DMS114 treated with DMSO at 0.1 percent for 48 hours (cell line): ENCODE data around the gene PLEKHG4B.

Source experiments
- DNase-seq: peaks from one replicate; lab custom pipeline; 2025; ENCODE audit not compliant: unreplicated experiment; lab: John Stamatoyannopoulos, UW

Gene PLEKHG4B

GRCh38 chr5:75331-76320, 16.3 kb upstream of the PLEKHG4B start:
- no peak for DNase-seq

DNA sequence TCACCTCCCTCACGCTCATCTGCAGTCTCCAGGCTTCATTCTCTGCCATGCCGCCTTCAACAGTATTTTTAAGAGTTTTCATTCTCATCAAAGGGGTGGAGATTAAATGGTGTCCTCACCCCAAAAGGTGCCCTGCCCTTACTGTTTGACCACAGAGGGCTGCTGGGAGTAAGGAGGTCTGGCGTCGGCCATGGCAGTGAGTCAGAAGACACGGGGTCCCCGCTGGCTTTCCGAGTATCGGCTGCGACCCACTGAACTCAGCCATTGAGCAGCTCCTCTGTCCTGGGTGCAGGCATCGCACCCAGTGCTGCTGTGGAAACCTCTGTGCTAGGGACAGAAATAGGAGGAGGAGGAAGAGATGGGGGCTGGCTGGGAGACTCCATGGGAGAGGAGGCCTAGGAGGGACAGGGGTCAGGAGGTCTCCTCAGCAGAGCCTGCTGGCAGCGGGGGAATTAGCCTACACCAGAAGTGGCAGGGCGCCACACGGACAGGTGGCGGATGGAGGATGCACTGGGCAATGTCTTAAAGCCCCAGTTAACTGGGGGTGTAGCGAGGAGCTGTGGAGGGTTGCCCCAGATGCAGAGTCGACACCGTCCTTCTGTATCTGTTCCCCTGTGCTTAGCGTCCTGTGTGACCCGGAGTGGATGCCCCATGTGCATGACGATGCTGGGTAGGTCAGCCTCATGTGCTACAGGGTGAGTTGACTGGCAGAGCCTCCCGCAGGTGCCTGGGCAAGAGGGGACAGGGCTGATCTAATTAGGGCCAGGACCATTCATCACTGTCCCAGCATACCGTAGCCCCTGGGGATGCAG, 15.4 kb upstream of the PLEKHG4B start:
- DNase-seq = no peak

GRCh38 chr5:77170-77501, 14.8 kb upstream of the PLEKHG4B start:
- no peak for DNase-seq

DNA sequence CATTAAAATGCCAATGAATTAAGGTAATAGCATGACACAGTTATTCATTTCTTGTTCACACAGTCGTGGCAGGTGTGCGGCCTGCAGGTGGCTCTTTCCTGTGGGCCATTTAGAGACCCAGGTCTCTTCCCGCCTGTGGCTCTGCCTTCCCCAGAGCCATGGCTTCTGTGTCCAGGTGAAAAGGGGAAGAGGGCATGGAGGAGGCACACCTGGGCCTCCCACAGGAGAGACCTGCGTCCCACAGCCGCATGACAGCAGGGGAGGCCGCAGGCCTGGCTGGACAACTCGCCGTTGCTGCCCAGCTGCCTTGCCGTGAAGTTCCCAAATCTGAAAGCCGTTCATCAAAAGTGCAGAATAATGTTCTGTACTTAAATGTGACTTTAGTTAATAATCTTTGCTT, 14.4 kb upstream of the PLEKHG4B start:
- no peak for DNase-seq

GRCh38 chr5:77957-78804, 13.8 kb upstream of the PLEKHG4B start:
- peak; percentile 7 for DNase-seq

DNA sequence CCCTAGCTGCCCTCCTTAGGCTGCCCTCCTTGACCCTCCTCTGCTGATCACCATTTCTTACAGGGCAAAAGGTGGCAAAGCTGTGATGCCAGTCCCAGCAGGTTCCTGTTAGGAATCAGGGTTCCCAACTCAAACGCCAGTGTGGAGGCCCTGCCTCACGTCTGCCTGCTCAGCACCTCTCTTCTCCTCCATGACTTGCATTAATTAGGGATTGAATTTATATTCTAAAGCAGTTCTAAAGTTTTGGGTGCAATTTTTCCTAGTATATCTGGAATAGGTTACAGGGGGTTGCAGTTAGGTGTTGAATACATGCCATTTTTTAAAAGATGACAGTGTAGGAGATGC, 13.2 kb upstream of the PLEKHG4B start:
- DNase-seq = no peak

DNA sequence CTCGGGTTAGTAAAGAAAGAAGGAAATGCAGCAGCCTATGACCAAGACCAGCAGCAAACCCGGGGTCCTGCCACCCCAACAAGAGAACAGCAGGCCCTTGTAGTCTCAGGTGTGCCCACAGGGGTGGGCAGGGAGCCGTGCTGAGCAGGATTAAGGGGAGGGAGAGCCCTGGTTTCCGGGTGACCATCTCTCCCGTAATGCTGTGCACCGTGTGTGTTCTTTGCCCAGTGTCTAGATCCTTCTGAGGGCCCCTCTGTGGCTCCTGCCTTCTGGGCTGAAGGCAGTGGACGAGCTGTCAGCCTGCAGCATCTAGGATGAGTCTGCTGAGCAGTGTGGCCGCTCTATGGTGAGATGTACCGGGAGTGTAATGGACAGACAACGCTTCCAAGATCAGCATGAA, 12.7 kb upstream of the PLEKHG4B start:
- no peak for DNase-seq

GRCh38 chr5:79821-80220, 12.1 kb upstream of the PLEKHG4B start:
- DNase-seq = no peak

DNA sequence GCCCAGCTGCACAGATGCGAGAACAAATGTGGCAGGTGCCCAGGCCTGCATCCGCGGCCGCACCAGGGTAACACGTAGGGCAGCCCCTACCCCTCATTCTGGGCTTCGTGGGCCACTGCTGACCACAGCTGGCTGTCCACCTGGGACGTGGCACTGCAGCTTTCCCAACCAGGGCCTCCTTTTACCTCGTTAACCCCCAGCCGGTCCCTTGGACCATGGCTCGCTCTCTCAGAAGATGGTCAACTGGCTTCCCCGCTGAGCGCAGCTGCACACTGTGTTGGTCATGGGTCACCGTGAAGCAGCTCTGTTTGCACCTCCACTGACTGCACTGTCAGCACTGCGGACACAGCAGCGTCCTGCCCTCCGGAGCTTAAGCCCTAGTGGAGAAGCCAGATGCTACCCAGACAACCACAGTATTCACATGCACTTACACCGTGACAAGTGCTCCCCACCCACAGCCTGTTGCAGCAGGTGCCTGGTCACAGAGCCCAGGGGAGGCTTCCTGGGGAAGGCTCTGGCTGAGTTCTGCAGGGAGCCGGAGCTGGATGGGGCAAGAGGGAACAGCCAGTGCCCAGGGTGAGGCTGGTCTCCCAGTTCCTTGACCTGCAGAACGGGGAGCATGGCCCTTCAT, 10.5 kb upstream of the PLEKHG4B start:
- no peak for DNase-seq

DNA sequence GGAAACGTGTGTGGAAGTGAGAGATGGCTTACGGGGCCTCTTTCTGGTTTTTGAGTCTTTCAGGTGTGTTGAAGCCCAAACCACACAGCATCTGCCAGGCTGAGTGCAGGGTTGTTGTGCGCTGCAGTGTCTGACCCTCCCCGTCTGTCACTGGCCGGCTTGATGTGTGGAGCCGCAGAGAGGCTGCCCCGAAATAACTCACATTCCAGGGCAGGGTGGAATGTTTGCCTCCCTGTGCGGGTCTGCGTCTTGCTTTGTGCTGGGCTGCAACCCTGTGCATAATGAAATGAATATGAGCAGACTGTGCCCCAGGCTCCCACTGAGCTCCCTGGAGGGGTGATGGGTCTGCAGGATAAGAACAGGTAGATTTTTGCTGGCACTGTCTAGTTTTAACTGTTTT, 9.9 kb upstream of the PLEKHG4B start:
- DNase-seq = no peak

DNA sequence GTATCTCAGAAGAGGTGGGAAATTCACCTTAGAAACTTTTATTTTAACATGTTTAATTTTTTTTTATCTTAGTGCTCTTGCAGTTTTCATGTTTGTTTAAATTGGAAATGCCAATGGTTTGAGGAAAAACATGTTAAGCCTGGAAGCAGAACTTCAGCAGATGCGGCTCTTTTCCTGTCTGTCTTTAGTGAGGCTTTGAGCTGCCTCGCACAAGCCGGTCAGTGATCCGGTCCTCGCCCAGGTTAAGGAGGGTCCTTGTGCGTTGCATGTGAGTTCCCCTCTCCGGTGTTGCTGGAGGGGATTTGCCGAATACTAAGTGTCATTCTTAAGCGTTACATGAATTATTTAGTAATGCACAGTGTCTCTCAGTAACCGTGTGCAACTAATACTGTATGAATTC, 9.4 kb upstream of the PLEKHG4B start:
- no peak for DNase-seq

GRCh38 chr5:83029-83428, 8.9 kb upstream of the PLEKHG4B start:
- no peak for DNase-seq

DNA sequence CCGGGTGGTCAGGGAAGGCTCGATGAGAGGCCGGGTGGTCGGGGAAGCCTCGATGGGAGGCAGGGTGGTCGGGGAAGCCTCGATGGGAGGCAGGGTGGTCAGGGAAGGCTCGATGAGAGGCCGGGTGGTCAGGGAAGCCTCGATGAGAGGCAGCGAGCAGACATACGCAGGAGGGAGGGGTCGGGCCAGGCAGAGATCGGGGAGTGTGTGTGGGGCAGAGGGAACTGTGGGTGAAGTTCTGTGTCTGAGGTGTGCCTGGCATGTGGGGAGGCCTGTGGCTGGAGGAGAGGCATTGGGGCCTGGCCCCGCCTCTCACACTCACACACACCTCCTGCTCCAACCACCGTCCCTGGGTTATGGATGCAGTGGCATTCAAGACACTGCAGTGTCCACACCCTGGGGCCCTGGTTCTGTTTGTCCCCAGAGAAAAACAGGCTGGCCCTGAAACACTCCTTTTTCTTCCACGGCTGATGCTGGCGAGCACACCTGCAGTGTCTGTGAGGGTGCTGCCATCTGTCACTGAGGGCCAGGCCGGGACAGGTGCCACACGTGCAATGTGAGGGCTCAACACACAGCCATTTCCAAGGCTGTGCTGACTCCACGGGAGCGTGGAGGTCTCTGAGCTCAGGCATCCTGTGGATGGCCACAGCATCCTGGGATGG, 6.5 kb upstream of the PLEKHG4B start:
- DNase-seq = no peak

DNA sequence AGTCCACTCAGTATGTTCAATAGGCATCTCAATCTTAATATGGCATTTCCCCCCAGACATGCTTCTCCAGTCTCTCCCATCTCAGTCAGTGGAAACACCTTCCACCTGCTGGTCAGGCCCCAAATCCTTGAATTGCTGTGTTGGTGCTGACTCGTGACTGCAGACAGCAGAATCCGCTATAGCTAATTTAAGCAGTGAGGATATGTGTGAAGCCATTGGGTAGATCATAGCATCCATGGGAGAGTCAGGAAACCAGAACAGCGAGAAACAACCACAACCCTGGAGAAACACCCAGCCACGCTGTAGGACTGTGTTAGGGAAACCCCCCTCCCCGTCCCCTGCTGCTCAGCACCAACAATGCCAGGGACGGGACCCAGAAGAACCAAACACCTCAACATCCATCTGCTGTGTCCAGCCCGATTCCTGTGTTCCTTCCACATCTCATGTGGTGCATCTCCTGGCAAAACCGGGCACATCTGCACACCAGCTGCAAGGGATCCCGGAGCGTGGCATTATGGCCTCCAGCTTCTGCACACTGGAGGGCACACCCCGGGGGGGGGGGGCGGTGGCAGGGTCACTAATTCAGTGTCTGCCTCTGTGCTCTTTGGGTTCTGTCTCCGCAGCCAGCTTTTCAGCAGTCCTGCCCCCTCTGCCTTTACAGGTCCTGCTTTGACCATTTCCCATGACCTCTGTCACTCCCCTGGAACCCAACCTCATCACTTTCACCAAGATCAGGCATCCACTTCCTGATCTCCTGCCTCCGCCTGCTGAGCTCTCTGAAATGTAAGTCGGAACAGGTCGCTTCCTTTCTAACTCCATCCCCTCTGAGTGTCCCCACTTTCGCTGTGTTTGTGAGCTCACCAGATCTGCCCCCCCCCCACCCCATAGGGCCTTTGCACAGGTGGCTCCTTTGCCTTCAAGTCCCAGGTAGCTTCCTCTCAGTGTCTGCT, 2.4 kb upstream of the PLEKHG4B start:
- DNase-seq = no peak

DNA sequence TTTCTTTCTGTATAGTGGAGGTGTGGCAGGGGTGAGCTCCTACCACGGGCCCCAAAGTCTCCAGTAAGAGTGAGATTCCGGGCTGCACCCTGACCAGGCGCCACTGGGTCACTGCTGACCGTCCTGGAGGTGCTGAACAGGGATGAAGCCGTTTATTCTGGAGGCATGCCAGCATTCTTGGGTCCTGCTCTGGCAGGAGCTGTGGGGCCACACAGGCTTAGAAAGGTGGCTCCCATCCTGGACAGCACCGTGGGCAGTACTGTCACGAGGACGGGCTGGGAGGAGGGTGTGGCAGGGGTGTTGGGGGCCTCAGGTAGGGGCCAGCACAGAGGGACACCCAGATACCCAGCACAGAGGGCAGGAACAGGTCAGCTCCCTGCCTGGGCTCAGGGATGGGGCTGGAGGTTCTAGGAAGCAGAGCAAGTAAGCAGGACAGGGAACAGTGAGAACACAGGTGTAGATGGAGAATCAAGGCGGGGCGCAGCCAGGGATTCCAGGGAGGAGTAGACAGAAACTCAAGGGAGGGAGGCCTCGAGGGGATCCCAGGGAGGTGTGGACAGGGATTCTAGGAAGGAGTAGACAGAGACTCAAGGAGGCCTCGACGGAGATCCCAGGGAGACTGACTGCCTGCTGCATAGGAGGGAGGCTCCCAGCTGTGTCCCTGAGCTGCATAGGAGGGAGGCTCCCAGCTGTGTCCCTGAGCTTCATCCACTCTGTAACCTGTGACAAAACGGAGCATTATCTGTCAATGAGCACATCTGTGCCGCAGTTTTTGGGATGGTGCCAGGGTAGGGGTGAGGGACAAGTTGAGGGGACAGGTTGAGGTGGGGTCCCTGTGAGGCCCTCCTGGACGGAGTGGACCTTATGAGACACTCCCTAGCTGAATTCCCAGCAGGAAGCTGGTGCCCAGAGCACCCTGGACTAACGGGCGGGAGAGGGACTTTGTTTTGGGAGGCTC, 1.1 kb upstream of the PLEKHG4B start:
- DNase-seq = no peak

GRCh38 chr5:92401-93220, 643 bp downstream of the PLEKHG4B start:
- no peak for DNase-seq

- no peak for DNase-seq
Observed at GRCh38 chr5:93221-93980, 1.4 kb downstream of the PLEKHG4B start.
